Adrenal gland (tissue), 12 donors: Measurements from ENCODE around the gene ABLIM1. TPM values are rescaled to one million over a fixed set of nuclear protein-coding genes. Genes with fewer than 3 reads are reported as not detected.

ENCODE experiments used
- DNase-seq, 7 donors: peaks; one replicate each; pipeline ENCODE4 v3.0.0-alpha.2; 2019 to 2020
- H3K27ac ChIP-seq, 5 donors: fragments of 200-600 bp; sonication (generic) in 4 of 5; 1 replicate in 3 of 5; 2 replicates in 2 of 5; pipeline versions ENCODE4 v1.5.1 to v1.8.0; 2016 to 2020; ENCODE audit warnings: mild to moderate bottlenecking in 1 of 5
- H3K27me3 ChIP-seq: fragments of 200-600 bp; 2 replicates; pipeline ENCODE4 v1.8.0; 2021
- H3K36me3 ChIP-seq, 2 donors: fragments of 200-600 bp; replicated peaks in 1 of 2; 1 replicate in 1 of 2; 2 replicates in 1 of 2; pipeline versions ENCODE4 v1.5.1 to v1.8.0; 2018 to 2022
- H3K4me1 ChIP-seq, 2 donors: fragments of 200-600 bp; replicated peaks in 1 of 2; 1 replicate in 1 of 2; 2 replicates in 1 of 2; pipeline versions ENCODE4 v1.5.1 to v1.8.0; 2018 to 2021
- H3K4me3 ChIP-seq, 4 donors: fragments of 200-600 bp; sonication (generic) in 3 of 4; one replicate each; pipeline ENCODE4 v1.5.1; 2016 to 2018
- H3K9me3 ChIP-seq, 3 donors: fragments of 200-600 bp; sonication (generic) in 1 of 3; replicated peaks in 1 of 3; 1 replicate in 2 of 3; 2 replicates in 1 of 3; pipeline versions ENCODE4 v1.5.1 to v1.8.0; 2016 to 2021
- POLR2A ChIP-seq, 2 donors: fragments of 450-650 bp; IDR thresholded peaks; one replicate each; pipeline ENCODE4 v1.6.1; 2017; ENCODE audit warnings: antibody characterized with exemption in 2 of 2, mild to moderate bottlenecking in 2 of 2, moderate library complexity in 1 of 2
- WGBS, 4 donors: extraction: QIAGEN DNeasy Blood & Tissue Kit in 2 of 4; methylation state at CpG; one replicate each; pipeline versions ENCODE4 v1.1.5 to v1.1.7; 2013 to 2017; 5-methylcytosine and 5-hydroxymethylcytosine counted together
- intact Hi-C, 2 donors: fragments of 100-400 bp; cut with DNase I; formaldehyde crosslinking; loops; one replicate each; pipeline versions ENCODE4 v1.14.1 to v1.15.0; 2022 to 2023
- polyA plus RNA-seq, 3 donors: library from polyadenylated mRNA; stranded (reverse); fragments of 200-250 nt in 2 of 3; fragments of 350-450 nt in 1 of 3; fragmentation: Illumina TruSeq in 1 of 3; extraction: RNeasy Lipid Tissue Mini Kit (QIAGEN cat#74804) in 1 of 3; gene quantifications; one replicate each; pipeline ENCODE4 v1.2.3, GENCODE V29; 2013 to 2014
- total RNA-seq, 9 donors: library from RNA; depleted of rRNA in 4 of 9; stranded (reverse); fragments of >200 nt in 4 of 9; fragments of 120-200 nt in 1 of 9; fragmentation: NEBNext Ultra II Directional in 1 of 9; extraction: Animal tissue kit (Norgen Biotek cat#: 25700) in 1 of 9; gene quantifications; one replicate each; pipeline versions ENCODE4 v1.1.0 to v1.2.4, GENCODE V29; 2013 to 2023
- TF ChIP-seq, protein P1 (sequence below), 6 experiments: fragments of 450-650 bp in 4 of 6; fragments of 200-600 bp in 2 of 6; sonication (generic) in 1 of 6; IDR thresholded peaks; 1 replicate in 5 of 6; 2 replicates in 1 of 6; pipeline versions ENCODE4 v1.5.1 to v1.8.0; 2016 to 2021; ENCODE audit warnings: antibody characterized with exemption in 6 of 6, mild to moderate bottlenecking in 2 of 6, moderate library complexity in 1 of 6
- donor health status: healthy with polysubstance abuse.
- donor health status: Bipolar disorder and iron deficiency.
- donor health status: DM: yes; HTN: yes; CAD: no.
- donor health status: DM: no; HTN: no; CAD: no.
- donor health status: DM: no; HTN: no; CAD: no.
- donor health status: DM: yes; HTN: yes; CAD: no.

Gene ABLIM1
- total and polyA plus RNA-seq, 12 donors = 7.9 to 430 (median 185) TPM

DNA sequence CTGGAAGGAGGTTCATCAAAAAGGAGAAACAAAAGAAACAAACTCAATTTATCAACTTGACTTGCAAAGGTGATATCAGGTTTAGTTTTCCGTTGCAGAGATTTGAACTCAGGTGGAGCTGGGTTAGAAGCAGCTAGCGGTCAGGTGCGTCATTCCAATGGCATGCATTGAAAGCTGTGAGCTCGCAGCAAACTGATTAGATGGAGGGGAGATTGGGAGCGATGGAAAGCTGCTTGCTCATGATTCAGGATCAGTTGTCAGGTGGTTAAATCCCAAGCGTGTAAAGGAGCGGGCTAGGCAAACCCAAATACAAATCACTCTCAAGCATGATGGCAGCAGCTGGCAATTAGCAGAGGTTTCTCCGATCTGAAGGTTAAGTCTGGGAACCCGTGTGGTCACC lies 204.5 kb downstream of the ABLIM1 start:
- Histone ChIP-seq H3K4me3 (no peak overlapping the region), H3K36me3 (peaks cover 0 to 5% of the 10 kb centered on the region in 2 donors), H3K27ac (no peak overlapping the region), H3K27me3 (no peaks in the 10 kb centered on the region), H3K4me1 (no peaks in the 10 kb centered on the region), H3K9me3 (no peaks in the 10 kb centered on the region)
- TF ChIP-seq, protein P1, sequence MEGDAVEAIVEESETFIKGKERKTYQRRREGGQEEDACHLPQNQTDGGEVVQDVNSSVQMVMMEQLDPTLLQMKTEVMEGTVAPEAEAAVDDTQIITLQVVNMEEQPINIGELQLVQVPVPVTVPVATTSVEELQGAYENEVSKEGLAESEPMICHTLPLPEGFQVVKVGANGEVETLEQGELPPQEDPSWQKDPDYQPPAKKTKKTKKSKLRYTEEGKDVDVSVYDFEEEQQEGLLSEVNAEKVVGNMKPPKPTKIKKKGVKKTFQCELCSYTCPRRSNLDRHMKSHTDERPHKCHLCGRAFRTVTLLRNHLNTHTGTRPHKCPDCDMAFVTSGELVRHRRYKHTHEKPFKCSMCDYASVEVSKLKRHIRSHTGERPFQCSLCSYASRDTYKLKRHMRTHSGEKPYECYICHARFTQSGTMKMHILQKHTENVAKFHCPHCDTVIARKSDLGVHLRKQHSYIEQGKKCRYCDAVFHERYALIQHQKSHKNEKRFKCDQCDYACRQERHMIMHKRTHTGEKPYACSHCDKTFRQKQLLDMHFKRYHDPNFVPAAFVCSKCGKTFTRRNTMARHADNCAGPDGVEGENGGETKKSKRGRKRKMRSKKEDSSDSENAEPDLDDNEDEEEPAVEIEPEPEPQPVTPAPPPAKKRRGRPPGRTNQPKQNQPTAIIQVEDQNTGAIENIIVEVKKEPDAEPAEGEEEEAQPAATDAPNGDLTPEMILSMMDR (IDR thresholded peaks at IDR 0.05) = no peak
- no peak for TF ChIP-seq POLR2A (IDR thresholded peaks at IDR 0.05)
- 89 to 95% (median 91%) methylated on average over 9 of the region's 9 CpGs for WGBS, 4 donors
- DNase-seq = no peak
- intact Hi-C loops = no loop called here

DNA sequence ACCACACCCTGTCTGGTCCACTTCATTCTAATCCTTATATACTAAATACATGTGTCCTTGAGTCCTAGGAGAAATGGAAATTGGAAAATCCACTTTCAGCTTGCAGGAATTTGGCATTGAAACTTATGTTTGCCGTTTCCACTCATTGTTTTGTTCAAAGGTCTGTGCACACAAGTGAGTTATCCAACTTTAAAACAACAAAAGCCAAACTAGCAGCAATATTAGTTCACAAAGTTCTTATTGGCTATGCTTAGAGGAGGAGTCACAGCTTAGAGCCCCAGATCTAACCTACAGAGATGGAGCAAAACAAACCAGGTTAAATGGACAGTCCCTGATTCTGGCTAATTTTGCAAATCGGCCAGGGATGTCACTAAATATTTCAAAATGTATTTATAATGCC lies 209.2 kb downstream of the ABLIM1 start:
- DNase-seq = no peak
- no peak overlapping the region for H3K27ac ChIP-seq
- H3K9me3 ChIP-seq = no peaks in the 10 kb centered on the region
- H3K36me3 ChIP-seq = peaks cover 0 to 5% of the 10 kb centered on the region in 2 donors
- no peak for TF ChIP-seq POLR2A (IDR thresholded peaks at IDR 0.05)
- TF ChIP-seq, protein P1 (IDR thresholded peaks at IDR 0.05) = no peak
- H3K4me1 ChIP-seq = peaks cover 0 to 14% of the 10 kb centered on the region in 2 donors
- intact Hi-C loops = no loop called here
- no peak overlapping the region for H3K4me3 ChIP-seq
- 75 to 83% (median 80%) methylated on average over 2 of the region's 2 CpGs for WGBS, 4 donors
- no peaks in the 10 kb centered on the region for H3K27me3 ChIP-seq

DNA sequence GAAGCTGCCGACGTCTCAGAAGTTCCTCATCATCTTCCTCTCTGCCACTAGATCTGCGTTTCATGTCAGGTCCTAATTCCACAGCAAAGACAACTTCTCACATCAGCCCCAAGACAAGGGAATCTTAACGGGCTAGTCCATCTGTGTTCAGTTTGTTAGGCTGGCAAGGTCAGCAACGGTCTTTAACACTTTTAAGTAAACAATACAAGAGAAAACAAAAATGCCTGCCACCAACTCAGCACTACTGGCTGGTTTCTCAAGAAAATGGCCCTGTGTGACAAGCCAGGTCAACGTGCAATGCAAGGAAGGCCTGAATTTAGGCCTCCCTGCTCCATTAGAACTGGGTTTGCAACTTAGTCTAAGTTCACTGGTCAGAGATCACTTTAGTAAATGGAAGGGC lies 212.7 kb downstream of the ABLIM1 start:
- H3K36me3 ChIP-seq = peaks cover 0 to 30% of the 10 kb centered on the region in 2 donors
- H3K4me1 ChIP-seq = peaks cover 0 to 14% of the 10 kb centered on the region in 2 donors
- H3K9me3 ChIP-seq = no peaks in the 10 kb centered on the region
- H3K27ac ChIP-seq = no peak overlapping the region
- intact Hi-C loops = no loop called here
- H3K4me3 ChIP-seq = no peak overlapping the region
- 81 to 92% (median 85%) methylated on average over 6 of the region's 6 CpGs for WGBS, 4 donors
- DNase-seq = no peak
- no peak for TF ChIP-seq POLR2A (IDR thresholded peaks at IDR 0.05)
- TF ChIP-seq, protein P1 (IDR thresholded peaks at IDR 0.05) = no peak
- no peaks in the 10 kb centered on the region for H3K27me3 ChIP-seq

DNA sequence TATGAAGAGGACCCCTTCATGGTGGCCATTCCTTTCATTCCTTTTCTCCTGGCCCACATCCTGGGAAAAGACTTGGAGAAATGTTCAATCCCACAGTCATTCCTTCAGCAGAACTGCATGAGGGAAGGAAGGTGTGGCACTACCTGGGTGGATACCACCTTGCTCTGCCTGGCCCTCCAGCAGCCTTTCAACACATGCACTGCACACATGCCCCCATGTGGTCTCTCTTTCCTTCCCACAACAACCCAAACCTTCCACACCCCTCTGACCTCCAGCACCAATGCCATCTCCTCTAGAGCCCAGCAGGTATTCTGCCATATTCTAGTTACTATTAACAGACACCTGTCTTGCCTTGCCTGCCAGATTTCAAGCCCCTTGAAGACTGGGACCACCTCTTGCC lies 213.3 kb downstream of the ABLIM1 start:
- TF ChIP-seq, protein P1 (IDR thresholded peaks at IDR 0.05) = no peak
- TF ChIP-seq POLR2A (IDR thresholded peaks at IDR 0.05) = no peak
- no peak overlapping the region for H3K4me3 ChIP-seq
- H3K9me3 ChIP-seq = no peaks in the 10 kb centered on the region
- intact Hi-C loops = no loop called here
- peaks cover 0 to 35% of the 10 kb centered on the region in 2 donors for H3K36me3 ChIP-seq
- H3K27me3 ChIP-seq = no peaks in the 10 kb centered on the region
- no peak for DNase-seq
- peaks cover 0 to 14% of the 10 kb centered on the region in 2 donors for H3K4me1 ChIP-seq
- H3K27ac ChIP-seq = no peak overlapping the region
